ENCODE results near the gene KCNMA1. TPM values are rescaled to one million over a fixed set of nuclear protein-coding genes. Genes with fewer than 3 reads are reported as not detected.

KCNMA1 gene
- total and polyA plus RNA-seq, 10 of the 15 experiments (the other 5 are each of a cell fraction or from before 2014, with no cell fraction given): 8.5 to 77.0 (median 21.3) TPM

- Histone ChIP-seq H3K79me2 (ENCODE audit: control insufficient read depth, insufficient read depth, low read length) (no peaks in the 10 kb centered on the region), H3K9ac (ENCODE audit: control insufficient read depth, insufficient read depth, low read length) (no peak overlapping the region), H3K27me3 (replicated peaks in 1 of 2; ENCODE audit: control insufficient read depth in 2 of 2, insufficient read depth in 2 of 2, low read length in 1 of 2) (no peaks in the 10 kb centered on the region), H3K4me2 (ENCODE audit: control insufficient read depth, insufficient read depth) (no peak overlapping the region), H3K4me1 (ENCODE audit: control insufficient read depth, insufficient read depth, low read length) (no peaks in the 10 kb centered on the region), H4K20me1 (ENCODE audit: control insufficient read depth, insufficient read depth) (no peaks in the 10 kb centered on the region), H3K36me3 (ENCODE audit: control insufficient read depth in 2 of 2, insufficient read depth in 2 of 2, low read length in 1 of 2) (no peaks in the 10 kb centered on the region), H2AFZ (ENCODE audit: control insufficient read depth, low read depth, low read length) (no peak overlapping the region), H3K27ac (ENCODE audit: control insufficient read depth, insufficient read depth) (no peak overlapping the region), H3K4me3 (no peak overlapping the region), H3K9me3 (replicated peaks; ENCODE audit: control insufficient read depth, insufficient read depth, low read length) (no peaks in the 10 kb centered on the region)
- ChIA-PET RAD21 (ENCODE audit: unreplicated experiment) (interaction anchor here (1.4 kb wide), 1 partner anchor 66 kb away, joined by 4 read pairs; no protein-coding TSS in a partner anchor), SMC1A (ENCODE audit: uncharacterized antibody, unreplicated experiment) (interaction anchor here (1.3 to 1.4 kb wide), 2 partner anchors 15 to 278 kb away, joined by 3 read pairs; no protein-coding TSS in a partner anchor), POLR2A (no interaction called here), CTCF (interaction anchor here (0.5 to 1.1 kb wide), 2 partner anchors 9 to 190 kb away, joined by 3 to 4 read pairs; no protein-coding TSS in a partner anchor)
- DNase-seq (ENCODE audit: low read depth, low spot score): no peak
- intact Hi-C loops (cut with micrococcal nuclease; ENCODE audit: unreplicated experiment): no loop called here
- BruUV-seq (replicated peaks): no TSS peak
- in situ Hi-C loops (cut with MboI): no loop called here
- no peak for ATAC-seq
- FAIRE-seq: no peak
- TF ChIP-seq ZNF384 (IDR thresholded peaks at IDR 0.05; ENCODE audit: borderline replicate concordance, low read depth, low read length) (no peak), ASH2L (IDR thresholded peaks at IDR 0.05; ENCODE audit: borderline replicate concordance, low read depth) (no peak), POLR2AphosphoS5 (IDR thresholded peaks at IDR 0.05; ENCODE audit: low read length) (no peak), KLF5 (IDR thresholded peaks at IDR 0.05; ENCODE audit: partially characterized antibody) (no peak), SP1 (IDR thresholded peaks at IDR 0.05; ENCODE audit: low read depth, low read length) (no peak), E2F8 (IDR thresholded peaks at IDR 0.05; ENCODE audit: low read depth, partially characterized antibody) (no peak), JUNB (IDR thresholded peaks at IDR 0.05) (no peak), CEBPZ (IDR thresholded peaks at IDR 0.05; ENCODE audit: low read depth, low read length) (no peak), NFIC (IDR thresholded peaks at IDR 0.05; ENCODE audit: low read depth, low read length) (no peak), ZNF592 (IDR thresholded peaks at IDR 0.05) (no peak), BCLAF1 (IDR thresholded peaks at IDR 0.05) (no peak), SMARCA5 (IDR thresholded peaks at IDR 0.05) (no peak)
Observed at GRCh38 chr10:77363210-77363609, 274.4 kb downstream of the KCNMA1 start.
